Esophagus muscularis mucosa (tissue), 4 donors: Measurements from ENCODE around the gene SARM1. TPM values are rescaled to one million over a fixed set of nuclear protein-coding genes. Genes with fewer than 3 reads are reported as not detected.

Source experiments
- DNase-seq: peaks from one replicate; pipeline ENCODE4 v3.0.0-alpha.2; 2017; ENCODE audit errors: extremely low spot score
- H3K27ac ChIP-seq, 4 donors: fragments of 200-600 bp; sonication (generic); replicated peaks in 1 of 4; 1 replicate in 3 of 4; 2 replicates in 1 of 4; pipeline ENCODE4 v1.5.1; 2016 to 2019; ENCODE audit warnings: mild to moderate bottlenecking in 1 of 4
- H3K27me3 ChIP-seq, 4 donors: fragments of 200-600 bp; sonication (generic); one replicate each; pipeline versions ENCODE4 v1.5.1 to v1.6.0; 2016 to 2019
- H3K36me3 ChIP-seq, 4 donors: fragments of 200-600 bp; sonication (generic); one replicate each; pipeline ENCODE4 v1.5.1; 2016 to 2019
- H3K4me1 ChIP-seq, 4 donors: fragments of 200-600 bp; sonication (generic); one replicate each; pipeline ENCODE4 v1.5.1; 2016 to 2019
- H3K4me3 ChIP-seq, 4 donors: fragments of 200-600 bp; sonication (generic); 1 replicate in 2 of 4; 2 replicates in 2 of 4; pipeline ENCODE4 v1.5.1; 2016 to 2019; ENCODE audit warnings: mild to moderate bottlenecking in 4 of 4, moderate library complexity in 1 of 4
- H3K9me3 ChIP-seq, 4 donors: fragments of 200-600 bp; sonication (generic); 1 replicate in 3 of 4; 2 replicates in 1 of 4; pipeline ENCODE4 v1.5.1; 2016 to 2019
- EP300 ChIP-seq: sonication (generic); formaldehyde crosslinking; IDR thresholded peaks from one replicate; pipeline ENCODE4 v1.6.1; 2017; ENCODE audit warnings: antibody characterized with exemption
- POLR2A ChIP-seq: fragments of 450-650 bp; IDR thresholded peaks from one replicate; pipeline ENCODE4 v1.6.1; 2017; ENCODE audit warnings: antibody characterized with exemption, moderate library complexity, mild to moderate bottlenecking, low read depth
- POLR2AphosphoS5 ChIP-seq, 2 donors: sonication (generic); formaldehyde crosslinking; IDR thresholded peaks; one replicate each; pipeline ENCODE4 v1.6.1; 2017; ENCODE audit warnings: antibody characterized with exemption in 2 of 2
- WGBS: methylation state at CpG from one replicate; pipeline ENCODE4 v1.1.5; 2018; 5-methylcytosine and 5-hydroxymethylcytosine counted together
- intact Hi-C: fragments of 100-400 bp; cut with DNase I; formaldehyde crosslinking; loops from one replicate; pipeline ENCODE4 v1.15.1; 2023
- total RNA-seq, 4 donors: library from RNA; depleted of rRNA; stranded (reverse); fragments of >200 nt; gene quantifications; one replicate each; pipeline versions ENCODE4 v1.1.0 to v1.2.1, GENCODE V29; 2016
- TF ChIP-seq, protein P1 (sequence below), 3 experiments: fragments of 200-600 bp in 2 of 3; fragments of 450-650 bp in 1 of 3; sonication (generic) in 2 of 3; IDR thresholded peaks; one replicate each; pipeline ENCODE4 v1.5.1; 2017 to 2019; ENCODE audit warnings: antibody characterized with exemption in 3 of 3, mild to moderate bottlenecking in 2 of 3, moderate library complexity in 1 of 3

Gene SARM1
- total RNA-seq, 4 donors from 2014 or later: 8.3 to 24.9 (median 13.8) TPM

DNA sequence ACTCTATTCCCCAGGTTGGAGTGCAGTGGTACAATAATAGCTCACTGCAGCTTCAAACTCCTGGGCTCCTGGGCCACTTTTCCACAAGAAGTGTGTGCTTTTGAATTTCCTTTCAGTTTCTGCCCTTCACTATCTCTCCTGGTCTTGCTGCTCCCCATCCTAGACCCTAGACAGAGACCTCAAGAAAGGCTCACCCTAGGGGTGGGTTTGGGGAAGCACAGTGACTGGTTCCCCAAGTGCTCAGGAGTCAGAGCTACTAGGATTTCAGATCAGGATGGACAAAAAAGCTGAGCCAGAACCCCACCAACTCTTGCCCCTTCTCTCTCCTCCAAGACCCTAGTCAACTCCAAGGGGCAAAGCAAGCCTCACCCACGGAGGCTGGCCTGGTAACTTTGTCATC lies 4.9 kb upstream of the SARM1 start:
- intact Hi-C loops: no loop called here
- Histone ChIP-seq H3K36me3 (peaks cover 20 to 51% (median 45%) of the 10 kb centered on the region in 4 donors), H3K4me3 (no peak overlapping the region), H3K4me1 (peaks cover 9 to 15% (median 12%) of the 10 kb centered on the region in 4 donors), H3K27me3 (no peaks in the 10 kb centered on the region), H3K9me3 (no peaks in the 10 kb centered on the region), H3K27ac (no peak overlapping the region)
- TF ChIP-seq POLR2AphosphoS5 (IDR thresholded peaks at IDR 0.05) (no peak), POLR2A (no peak), EP300 (no peak)
- TF ChIP-seq, protein P1, sequence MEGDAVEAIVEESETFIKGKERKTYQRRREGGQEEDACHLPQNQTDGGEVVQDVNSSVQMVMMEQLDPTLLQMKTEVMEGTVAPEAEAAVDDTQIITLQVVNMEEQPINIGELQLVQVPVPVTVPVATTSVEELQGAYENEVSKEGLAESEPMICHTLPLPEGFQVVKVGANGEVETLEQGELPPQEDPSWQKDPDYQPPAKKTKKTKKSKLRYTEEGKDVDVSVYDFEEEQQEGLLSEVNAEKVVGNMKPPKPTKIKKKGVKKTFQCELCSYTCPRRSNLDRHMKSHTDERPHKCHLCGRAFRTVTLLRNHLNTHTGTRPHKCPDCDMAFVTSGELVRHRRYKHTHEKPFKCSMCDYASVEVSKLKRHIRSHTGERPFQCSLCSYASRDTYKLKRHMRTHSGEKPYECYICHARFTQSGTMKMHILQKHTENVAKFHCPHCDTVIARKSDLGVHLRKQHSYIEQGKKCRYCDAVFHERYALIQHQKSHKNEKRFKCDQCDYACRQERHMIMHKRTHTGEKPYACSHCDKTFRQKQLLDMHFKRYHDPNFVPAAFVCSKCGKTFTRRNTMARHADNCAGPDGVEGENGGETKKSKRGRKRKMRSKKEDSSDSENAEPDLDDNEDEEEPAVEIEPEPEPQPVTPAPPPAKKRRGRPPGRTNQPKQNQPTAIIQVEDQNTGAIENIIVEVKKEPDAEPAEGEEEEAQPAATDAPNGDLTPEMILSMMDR (IDR thresholded peaks at IDR 0.05): no peak
- DNase-seq: no peak
- 78% methylated on average over 1 of the region's 1 CpG for WGBS

DNA sequence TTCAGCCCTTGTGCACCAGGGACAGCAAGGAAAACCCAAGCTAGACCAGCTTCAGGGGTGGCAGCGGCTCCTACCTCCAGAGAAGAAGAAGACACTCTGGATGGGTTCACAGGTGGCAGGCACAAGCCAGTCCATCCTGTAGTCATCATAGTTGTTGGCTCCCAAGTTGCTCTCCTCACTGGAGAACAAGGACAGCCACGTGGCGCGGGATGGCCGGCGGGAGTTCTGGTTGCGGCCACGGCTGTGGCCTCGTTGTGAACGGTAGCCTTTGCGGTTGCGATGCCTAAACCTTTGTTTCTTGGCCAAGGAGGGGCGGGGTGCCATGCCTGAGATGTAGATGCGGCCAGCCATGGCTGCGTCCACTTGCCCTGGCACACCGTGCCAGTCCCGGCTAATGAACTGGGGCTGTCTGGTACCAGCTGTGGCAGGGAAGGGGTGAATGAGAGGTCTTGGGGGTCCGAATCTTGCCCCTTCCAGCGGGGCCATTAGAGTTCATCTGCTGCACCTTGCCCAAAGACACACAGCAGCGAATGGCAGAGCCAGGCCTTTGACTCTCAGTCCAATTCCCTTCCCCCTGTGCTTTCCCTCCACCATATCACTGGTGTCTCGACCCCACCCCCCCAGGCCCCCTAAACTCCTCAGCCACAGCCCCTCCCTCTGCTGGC lies 3.7 kb upstream of the SARM1 start:
- no peak overlapping the region for H3K27ac ChIP-seq
- no peaks in the 10 kb centered on the region for H3K27me3 ChIP-seq
- 88% methylated on average over 21 of the region's 21 CpGs for WGBS
- no peak for DNase-seq
- no peak overlapping the region for H3K4me3 ChIP-seq
- H3K36me3 ChIP-seq: peaks cover 11 to 39% (median 33%) of the 10 kb centered on the region in 4 donors
- TF ChIP-seq, protein P1 (IDR thresholded peaks at IDR 0.05): no peak
- TF ChIP-seq POLR2AphosphoS5 (IDR thresholded peaks at IDR 0.05) (no peak), POLR2A (no peak), EP300 (no peak)
- intact Hi-C loops: no loop called here
- H3K4me1 ChIP-seq: peaks cover 20 to 27% (median 22%) of the 10 kb centered on the region in 4 donors
- H3K9me3 ChIP-seq: no peaks in the 10 kb centered on the region

DNA sequence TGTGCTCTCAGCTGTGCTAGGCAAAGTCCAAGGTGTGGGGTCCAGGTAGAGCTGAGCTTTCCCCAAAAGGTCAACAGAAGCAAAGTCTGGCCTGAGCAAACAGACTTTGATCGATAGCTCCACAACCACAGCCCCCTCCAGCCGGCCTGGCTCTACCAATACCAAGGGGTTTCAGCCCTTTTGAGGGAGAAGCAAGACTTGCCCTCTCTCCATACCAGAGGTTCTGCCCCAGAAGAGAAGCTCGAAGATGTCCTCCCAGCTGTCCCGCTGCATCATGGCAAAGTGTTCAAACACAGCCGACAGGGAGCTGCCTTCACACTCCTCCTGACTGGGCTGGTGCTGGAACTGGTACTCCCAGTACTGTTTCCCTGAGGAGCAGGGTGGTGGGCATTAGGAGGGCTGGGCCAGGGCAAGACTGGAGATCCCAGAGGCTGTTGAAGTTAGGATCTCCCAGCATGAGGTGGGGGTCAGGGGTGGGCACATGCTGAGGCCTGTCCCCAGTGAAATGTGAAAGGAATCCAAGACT lies 3.1 kb upstream of the SARM1 start:
- 81% methylated on average over 3 of the region's 5 CpGs for WGBS
- peaks cover 11 to 33% (median 27%) of the 10 kb centered on the region in 4 donors for H3K36me3 ChIP-seq
- no peaks in the 10 kb centered on the region for H3K27me3 ChIP-seq
- no peaks in the 10 kb centered on the region for H3K9me3 ChIP-seq
- no peak for DNase-seq
- peaks cover 26 to 33% (median 28%) of the 10 kb centered on the region in 4 donors for H3K4me1 ChIP-seq
- H3K4me3 ChIP-seq: no peak overlapping the region
- no peak overlapping the region for H3K27ac ChIP-seq
- intact Hi-C loops: no loop called here
- TF ChIP-seq POLR2A (no peak), EP300 (no peak), POLR2AphosphoS5 (IDR thresholded peaks at IDR 0.05) (no peak)
- TF ChIP-seq, protein P1 (IDR thresholded peaks at IDR 0.05): no peak

DNA sequence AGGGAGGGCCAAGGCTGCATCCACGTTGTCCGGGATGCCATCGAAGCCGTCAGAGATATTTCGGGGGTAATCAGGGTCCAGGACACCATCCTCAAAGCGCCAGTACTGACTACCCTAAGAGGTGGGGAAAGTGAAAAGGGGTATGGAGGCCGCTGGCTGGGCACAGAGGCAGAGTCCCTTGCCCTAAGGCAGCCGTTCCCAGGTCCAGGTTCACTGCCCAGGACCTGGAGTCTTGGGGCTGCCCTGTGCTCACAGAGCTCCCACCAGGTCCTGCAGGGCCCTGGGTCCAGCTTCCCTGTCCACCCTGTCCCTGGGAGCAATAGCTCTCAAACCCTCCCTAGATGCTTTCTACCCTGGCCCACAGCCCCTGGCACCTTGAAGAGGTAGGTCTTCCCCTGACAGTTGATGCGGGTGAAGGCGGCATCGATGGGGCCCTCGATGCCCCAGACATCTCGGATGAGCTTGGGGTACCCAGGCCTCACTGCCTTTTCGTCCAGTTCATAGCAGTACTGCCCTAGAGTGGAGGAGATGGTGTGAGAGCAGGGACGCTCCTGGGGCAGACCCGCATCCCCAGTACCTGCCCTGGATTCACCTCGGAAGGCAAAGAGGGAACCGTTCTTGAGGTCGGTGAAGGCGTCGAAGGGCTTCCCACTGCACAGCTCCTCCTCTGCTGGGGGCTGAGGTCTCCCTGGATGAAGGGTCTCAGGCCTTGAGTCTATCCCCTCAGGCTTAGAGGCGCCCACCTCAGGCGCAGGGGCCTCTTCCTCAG lies 2.4 kb upstream of the SARM1 start:
- intact Hi-C loops: no loop called here
- 89% methylated on average over 17 of the region's 23 CpGs for WGBS
- no peaks in the 10 kb centered on the region for H3K9me3 ChIP-seq
- TF ChIP-seq POLR2AphosphoS5 (IDR thresholded peaks at IDR 0.05) (no peak), EP300 (no peak), POLR2A (no peak)
- TF ChIP-seq, protein P1 (IDR thresholded peaks at IDR 0.05): no peak
- DNase-seq: no peak
- H3K36me3 ChIP-seq: peaks cover 4 to 26% (median 20%) of the 10 kb centered on the region in 4 donors
- no peak overlapping the region for H3K27ac ChIP-seq
- H3K4me3 ChIP-seq: no peak overlapping the region
- peaks cover 30 to 38% (median 33%) of the 10 kb centered on the region in 4 donors for H3K4me1 ChIP-seq
- no peaks in the 10 kb centered on the region for H3K27me3 ChIP-seq
